Ammon's horn (tissue), 1 donor: Measurements from ENCODE around the gene EDAR.
A peak's percentile ranks its signal among the peaks of the same experiment; 100 is the strongest.

Source experiments
- DNase-seq: peaks from one replicate; pipeline ENCODE4 v3.0.0-alpha.2; 2016; ENCODE audit warnings: low spot score

The EDAR gene

GRCh38 chr2:108908713-108909070 is 80.3 kb downstream of the EDAR start:
- no peak for DNase-seq

- no peak for DNase-seq
Measured at GRCh38 chr2:108907822-108908712, 81.0 kb downstream of the EDAR start.

DNA sequence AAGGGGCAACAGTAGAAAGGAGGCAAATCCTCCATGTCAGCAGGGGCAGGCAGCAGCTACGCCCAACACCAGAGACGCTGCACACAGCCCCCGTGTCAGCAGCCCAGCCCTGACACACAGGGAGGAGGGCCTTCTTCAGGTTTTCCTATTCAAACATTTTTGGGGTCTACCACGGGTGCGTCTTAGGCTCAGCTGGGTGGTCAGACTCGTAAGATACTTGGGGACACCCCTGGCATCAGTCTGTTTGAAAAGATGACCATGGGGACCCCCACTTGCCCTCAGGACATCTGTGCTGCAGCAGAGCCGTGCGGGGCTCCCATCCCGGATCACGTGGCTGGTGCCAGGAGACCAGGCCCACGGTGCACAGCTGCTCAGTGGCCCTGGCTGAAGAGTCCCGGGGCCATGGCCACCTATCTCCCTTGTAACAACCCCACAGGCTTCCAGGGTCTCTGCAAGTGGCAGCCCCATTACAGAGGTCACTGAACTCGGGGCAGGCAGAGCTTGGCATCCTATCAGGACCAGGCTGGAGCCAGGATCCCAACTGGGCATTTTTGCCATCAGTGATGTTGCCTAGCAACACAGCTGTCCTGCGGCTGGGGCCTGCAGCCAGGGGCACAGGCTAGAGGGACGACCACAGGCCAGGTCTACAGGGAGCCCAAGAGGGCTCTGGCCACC is 82.5 kb downstream of the EDAR start:
- no peak for DNase-seq

- no peak for DNase-seq
Measured at GRCh38 chr2:108905906-108906305, 83.1 kb downstream of the EDAR start.

DNA sequence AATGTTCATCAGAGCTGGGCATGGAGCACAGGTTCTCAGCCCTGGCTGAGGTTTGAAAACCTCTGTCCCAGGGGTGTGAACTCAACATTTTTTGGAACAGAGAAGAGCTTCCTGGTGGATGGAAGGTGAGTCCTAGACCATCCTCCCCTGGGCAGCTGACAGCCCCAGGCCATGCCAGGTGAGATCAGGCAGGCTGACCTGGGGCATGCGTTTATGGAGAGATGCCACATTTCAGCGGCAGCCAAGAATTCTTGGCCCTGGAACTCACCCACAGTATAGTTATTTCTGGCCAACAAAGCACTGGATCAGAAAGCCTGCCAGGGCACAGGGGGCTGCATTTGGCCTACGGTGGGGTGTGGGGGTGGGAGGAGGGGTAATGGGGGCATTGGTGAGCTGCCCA is 83.8 kb downstream of the EDAR start:
- DNase-seq: no peak

DNA sequence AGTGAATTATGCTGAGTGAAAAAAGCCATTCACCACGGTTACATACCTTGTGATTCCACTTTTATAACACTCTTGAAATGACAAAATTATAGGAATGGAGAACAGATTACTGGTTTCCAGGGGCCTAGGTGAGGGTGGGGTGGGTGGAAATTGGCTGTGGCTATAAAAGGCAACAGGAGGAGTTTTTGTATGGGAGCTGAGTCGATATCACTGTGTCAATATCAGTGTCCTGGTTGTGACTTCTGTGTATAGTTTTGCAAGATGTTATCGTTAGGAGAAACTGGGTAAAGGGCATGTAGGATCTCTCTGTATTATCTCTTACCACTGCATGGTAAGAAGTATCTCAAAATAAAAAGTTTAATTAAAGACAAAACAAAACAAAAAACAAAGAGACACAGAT is 84.3 kb downstream of the EDAR start:
- no peak for DNase-seq

DNA sequence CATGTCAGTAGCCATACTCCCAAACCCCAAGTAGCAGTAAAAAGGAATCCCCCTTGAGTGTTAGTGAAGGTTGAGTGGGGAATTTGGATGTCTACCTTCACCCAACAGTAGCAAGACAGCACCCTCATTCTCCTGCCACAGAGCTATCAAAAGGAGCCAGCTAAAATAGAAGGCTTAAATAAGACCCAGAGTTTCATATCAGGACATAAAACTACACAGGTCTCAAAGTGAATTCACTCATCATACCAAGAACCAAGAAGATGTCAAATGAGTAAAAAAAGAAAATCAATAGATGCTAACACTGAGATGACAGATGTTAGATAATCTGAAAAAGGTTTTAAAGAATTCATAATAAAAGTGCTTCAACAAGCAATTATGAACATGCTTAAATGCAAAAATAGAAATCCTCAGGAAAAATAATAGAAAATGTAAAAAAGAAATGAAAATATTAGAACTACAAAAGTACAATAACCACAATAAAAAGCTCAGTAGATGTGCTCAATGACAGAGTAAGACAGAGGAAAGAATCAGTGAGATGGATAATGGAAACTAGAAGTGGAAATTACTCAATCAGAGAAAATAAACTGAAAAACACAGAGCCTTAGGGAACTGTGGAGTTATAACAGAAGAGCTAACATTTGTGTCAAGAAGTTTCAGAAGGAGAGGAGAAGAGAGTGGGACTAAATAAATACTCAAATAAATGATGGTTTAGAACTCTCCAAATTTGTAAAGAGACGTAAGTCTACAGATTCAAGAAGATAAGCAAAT is 90.5 kb downstream of the EDAR start:
- no peak for DNase-seq

DNA sequence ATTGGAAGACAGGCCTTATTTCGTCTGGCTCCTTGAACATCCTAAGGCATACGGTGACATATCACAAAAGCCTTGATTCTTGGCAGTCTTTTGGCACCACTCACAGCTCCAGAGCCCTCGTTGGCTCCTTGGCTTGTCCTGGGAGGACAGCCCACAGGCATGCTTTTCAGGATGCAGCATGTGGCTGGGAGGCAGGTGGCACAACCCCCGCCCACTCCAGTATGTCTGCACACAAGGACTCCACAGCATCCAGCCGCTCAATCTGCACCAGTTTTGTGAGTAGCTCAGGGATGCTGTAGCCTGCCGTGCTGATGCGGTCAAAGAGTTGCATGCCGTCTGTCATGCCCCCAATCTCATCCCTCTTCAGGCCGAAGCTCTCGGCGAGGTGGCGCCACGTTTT is 92.3 kb downstream of the EDAR start:
- no peak for DNase-seq

DNA sequence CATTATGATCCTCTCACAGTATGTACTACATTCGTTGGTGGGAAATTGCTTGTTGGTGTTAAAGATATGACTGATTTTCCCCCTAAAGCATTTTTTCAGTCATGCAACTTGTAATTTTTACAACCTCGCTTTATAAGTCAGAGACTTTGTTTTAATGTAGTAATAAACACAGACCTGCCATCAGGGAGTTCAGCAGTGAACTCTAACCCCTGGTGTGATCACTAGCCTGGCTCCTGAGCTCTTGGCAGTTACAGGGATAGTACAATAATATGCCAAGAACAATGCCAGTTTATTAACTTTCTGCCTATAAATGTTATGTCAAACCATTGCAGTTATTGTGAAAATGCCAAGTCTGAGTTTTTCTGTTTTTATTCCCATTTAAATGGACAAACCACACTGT is 93.8 kb downstream of the EDAR start:
- no peak for DNase-seq

DNA sequence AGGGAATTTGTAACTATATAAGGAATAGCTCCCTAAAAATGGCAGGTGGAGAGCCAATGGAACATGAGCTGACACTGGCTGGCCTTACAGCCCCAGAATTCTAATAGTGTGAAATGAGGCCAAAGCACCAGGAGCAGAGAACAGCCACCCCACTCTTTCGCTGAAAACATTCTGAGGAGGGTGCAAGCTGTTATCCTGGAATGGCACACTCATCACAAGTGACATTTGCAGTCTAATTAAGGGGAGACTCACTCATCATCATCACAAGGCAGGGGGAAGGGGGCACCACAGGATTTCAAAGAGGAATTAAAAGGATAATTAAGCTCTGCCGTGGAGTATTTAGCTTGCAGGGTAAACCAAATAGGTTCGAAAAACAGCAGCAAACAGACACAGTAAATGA is 94.3 kb downstream of the EDAR start:
- no peak for DNase-seq

- DNase-seq: no peak
Measured at GRCh38 chr2:108893277-108893676, 95.7 kb downstream of the EDAR start.

DNA sequence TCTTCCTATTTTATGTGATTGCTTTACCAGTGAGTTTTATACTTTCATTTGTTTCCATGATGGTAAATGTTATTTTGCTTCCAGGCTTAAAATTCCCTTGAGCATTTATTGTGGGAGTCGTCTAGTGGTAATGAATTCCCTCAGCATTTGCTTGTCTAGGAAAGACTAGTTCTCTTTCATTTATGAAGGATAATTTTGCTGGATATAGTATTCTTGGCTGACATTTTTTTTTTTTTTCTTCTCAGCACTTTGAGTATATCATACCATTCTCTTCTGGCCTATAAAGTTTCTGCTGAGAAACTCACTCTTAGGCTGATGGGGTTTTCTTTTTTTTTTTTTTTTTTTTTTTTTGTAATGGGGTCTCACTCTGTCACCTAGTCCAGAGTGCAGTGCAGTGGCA is 99.1 kb downstream of the EDAR start:
- DNase-seq: no peak

GRCh38 chr2:108884619-108885018 is 104.4 kb downstream of the EDAR start:
- no peak for DNase-seq

GRCh38 chr2:108878276-108878675 is 110.7 kb downstream of the EDAR start:
- no peak for DNase-seq

DNA sequence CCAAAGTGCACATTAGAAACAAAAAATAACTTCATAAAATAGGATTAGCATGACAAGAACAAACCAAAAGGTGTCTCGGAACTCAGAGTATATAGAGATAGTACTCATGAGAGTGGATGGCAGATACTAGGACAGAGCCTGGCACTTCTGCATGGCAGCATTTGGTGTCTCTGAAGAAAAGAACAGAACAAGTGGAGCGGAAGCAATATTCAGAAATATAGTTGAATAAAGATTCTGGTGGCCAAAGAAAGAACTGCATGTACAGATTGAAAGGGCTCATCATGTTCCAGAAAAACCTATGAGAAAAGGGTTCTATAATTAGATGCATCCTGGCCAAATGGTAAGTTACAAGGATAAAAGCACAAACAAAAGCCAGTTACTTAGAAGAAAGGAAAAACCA is 111.5 kb downstream of the EDAR start:
- DNase-seq: no peak

GRCh38 chr2:108870069-108870644 is 118.9 kb downstream of the EDAR start:
- DNase-seq: no peak

DNA sequence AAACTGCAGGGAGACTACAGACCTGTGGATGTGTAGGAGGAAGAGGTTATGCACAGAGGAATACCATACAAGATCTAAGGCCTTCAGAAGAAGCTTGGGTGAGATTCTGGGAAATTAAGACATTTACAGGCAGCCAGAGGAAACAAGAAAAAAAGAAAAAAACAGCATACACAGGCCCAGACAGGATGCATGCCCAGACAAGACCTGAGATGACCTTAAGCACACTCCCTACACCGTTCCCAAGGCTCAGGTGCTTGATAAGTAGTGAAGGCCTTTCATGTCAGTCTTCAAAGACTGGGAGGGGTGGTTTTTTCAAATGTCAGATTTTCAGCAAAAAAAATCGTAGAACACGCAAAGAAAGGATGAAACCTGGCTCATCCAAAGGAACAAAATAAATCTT is 119.5 kb downstream of the EDAR start:
- no peak for DNase-seq

- no peak for DNase-seq
Measured at GRCh38 chr2:108868911-108869310, 120.1 kb downstream of the EDAR start.

DNA sequence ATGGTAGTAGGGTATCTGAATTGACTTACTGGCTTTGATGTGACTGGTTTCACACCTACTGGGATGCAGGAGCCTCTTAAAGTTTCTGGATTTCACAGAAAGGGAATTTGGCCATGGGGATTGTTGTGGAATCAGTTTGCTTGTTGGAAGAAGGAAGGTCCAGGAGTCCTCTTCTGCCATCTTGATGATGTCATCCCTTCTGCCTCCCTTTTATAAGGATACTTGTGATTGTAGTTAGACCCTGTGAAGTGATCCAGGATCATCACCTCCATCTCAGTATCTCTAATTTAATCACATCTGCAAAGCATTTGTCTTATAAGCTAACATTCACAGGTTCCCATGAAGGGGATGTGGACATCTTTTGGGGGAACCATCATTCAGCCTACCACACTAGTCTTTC is 123.0 kb downstream of the EDAR start:
- no peak for DNase-seq

DNA sequence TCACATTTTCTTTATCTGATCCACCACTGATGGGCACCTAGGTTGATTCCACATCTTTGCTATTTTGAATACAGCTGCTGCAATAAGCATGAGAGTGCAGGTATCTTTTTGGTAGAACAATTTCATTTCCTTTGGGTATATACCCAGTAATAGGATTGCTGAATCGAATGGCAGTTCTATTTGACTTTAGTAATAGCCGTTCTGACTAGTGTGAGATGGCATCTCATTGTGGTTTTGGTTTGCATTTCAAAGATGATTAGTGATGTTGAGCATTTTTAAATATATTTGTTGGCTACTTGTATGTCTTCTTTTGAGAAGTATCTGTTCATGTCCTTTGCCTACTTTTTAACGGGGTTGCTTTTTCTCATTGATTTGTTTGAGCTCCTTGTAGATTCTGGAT is 130.1 kb downstream of the EDAR start:
- DNase-seq: no peak

GRCh38 chr2:108855194-108855593 is 133.8 kb downstream of the EDAR start:
- DNase-seq: peak; percentile 10

DNA sequence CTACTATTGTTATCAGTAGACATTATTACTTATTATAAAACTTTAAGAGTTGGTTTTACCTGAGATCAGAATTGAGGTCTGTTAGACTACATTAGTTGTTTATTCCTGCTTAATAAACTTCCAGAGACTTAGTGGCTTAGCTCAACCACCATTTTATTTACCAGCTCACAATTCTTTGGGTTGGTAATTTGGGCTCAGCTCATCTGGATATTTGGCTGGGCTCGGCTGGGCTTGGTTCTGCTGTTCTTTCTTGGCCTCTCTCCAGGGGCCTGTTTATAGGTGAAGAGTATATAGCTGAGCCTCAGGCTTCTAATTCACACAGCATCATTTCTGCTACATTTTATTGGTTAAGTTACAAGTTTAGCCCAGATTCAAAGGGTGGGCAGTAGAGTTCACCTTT is 134.5 kb downstream of the EDAR start:
- no peak for DNase-seq

DNA sequence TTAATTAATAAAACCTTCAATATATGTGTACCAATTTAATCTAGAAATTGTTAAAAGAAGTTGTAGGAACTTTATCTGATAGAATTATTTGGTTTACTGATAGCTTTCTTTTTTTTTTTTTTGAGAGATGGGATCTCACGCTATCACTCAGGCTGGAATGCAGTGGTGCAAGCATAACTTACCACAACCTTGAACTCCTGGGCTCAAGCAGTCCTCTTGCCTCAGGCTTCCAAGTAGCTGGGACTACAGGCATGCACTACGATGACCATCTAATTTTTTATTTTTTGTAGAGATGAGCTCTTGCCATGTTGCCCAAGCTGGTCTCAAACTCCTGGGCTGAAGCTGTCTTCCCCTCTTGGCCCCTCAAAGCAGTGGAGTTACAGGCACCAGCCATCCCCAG is 135.6 kb downstream of the EDAR start:
- DNase-seq: no peak
